Left ventricle myocardium inferior (tissue), 1 donor: ENCODE results near the gene GLS. TPM values are rescaled to one million over a fixed set of nuclear protein-coding genes. Genes with fewer than 3 reads are reported as not detected.

ENCODE experiments used
- DNase-seq: peaks from one replicate; pipeline ENCODE4 v3.0.0-alpha.2; 2020
- H3K27ac ChIP-seq: fragments of 200-600 bp; replicated peaks from 2 replicates; pipeline ENCODE4 v1.8.0; 2021
- H3K27me3 ChIP-seq: fragments of 200-600 bp; 2 replicates; pipeline ENCODE4 v1.8.0; 2021; ENCODE audit warnings: low read depth
- H3K36me3 ChIP-seq: fragments of 200-600 bp; 2 replicates; pipeline ENCODE4 v1.8.0; 2021
- H3K4me1 ChIP-seq: fragments of 200-600 bp; 2 replicates; pipeline ENCODE4 v1.8.0; 2021
- H3K4me3 ChIP-seq: fragments of 200-600 bp; 2 replicates; pipeline ENCODE4 v1.8.0; 2021; ENCODE audit warnings: mild to moderate bottlenecking, moderate library complexity
- H3K9me3 ChIP-seq: fragments of 200-600 bp; replicated peaks from 2 replicates; pipeline ENCODE4 v1.8.0; 2021
- CTCF ChIP-seq: fragments of 200-600 bp; IDR thresholded peaks from 2 replicates; pipeline ENCODE4 v1.8.0; 2021; ENCODE audit warnings: antibody characterized with exemption, mild to moderate bottlenecking, borderline replicate concordance
- intact Hi-C: fragments of 100-400 bp; cut with micrococcal nuclease; formaldehyde crosslinking; loops from one replicate; pipeline ENCODE4 v1.11.0; 2022
- total RNA-seq: library from RNA; stranded (reverse); fragmentation: NEBNext Ultra II Directional; extraction: Animal tissue kit (Norgen Biotek cat#: 25700); gene quantifications from one replicate; pipeline ENCODE4 v1.2.1, GENCODE V29; 2021
- donor health status: DM: no; HTN: yes; CAD: no; lungs with severe emphysema.

GLS gene
- total RNA-seq, 1 donor from 2014 or later: 48.4 TPM

DNA sequence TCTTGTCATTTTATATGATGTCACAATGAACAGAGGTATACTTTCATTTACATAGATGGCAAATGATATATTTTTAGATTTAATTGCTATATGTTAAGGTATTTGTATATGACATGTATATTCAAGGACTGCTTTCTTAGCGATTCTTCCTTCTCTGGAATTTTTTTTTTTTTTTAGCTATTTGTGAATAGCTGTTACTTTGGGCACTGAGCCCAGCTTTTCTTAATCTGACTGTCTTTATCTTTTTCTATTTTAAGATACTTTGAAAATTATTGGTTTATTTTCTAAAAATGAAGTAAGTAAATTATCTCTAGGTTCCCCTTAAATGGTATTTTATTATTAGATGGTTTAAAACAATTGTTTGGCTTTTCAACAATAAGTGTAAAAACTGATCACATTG is 4.0 kb upstream of the GLS start:
- no peak for TF ChIP-seq CTCF
- intact Hi-C loops: no loop called here
- H3K4me3 ChIP-seq: no peak overlapping the region
- H3K4me1 ChIP-seq: peaks cover 22% of the 10 kb centered on the region
- no peaks in the 10 kb centered on the region for H3K27me3 ChIP-seq
- no peaks in the 10 kb centered on the region for H3K9me3 ChIP-seq
- no peaks in the 10 kb centered on the region for H3K36me3 ChIP-seq
- H3K27ac ChIP-seq: no peak overlapping the region
- no peak for DNase-seq

GRCh38 chr2:190877436-190877835 is 3.2 kb upstream of the GLS start:
- Histone ChIP-seq H3K4me3 (no peak overlapping the region), H3K9me3 (no peaks in the 10 kb centered on the region), H3K27ac (no peak overlapping the region), H3K27me3 (no peaks in the 10 kb centered on the region), H3K36me3 (no peaks in the 10 kb centered on the region), H3K4me1 (peaks cover 30% of the 10 kb centered on the region)
- intact Hi-C loops: no loop called here
- no peak for DNase-seq
- no peak for TF ChIP-seq CTCF

GRCh38 chr2:190879474-190880377 is 895 bp upstream of the GLS start:
- H3K36me3 ChIP-seq: no peaks in the 10 kb centered on the region
- H3K4me3 ChIP-seq: peak overlapping the region; percentile 91
- no peak for TF ChIP-seq CTCF
- H3K27ac ChIP-seq: peak overlapping the region; percentile 99
- no peaks in the 10 kb centered on the region for H3K27me3 ChIP-seq
- peaks cover 53% of the 10 kb centered on the region for H3K4me1 ChIP-seq
- DNase-seq: no peak
- intact Hi-C loops: no loop called here
- H3K9me3 ChIP-seq: no peaks in the 10 kb centered on the region

GRCh38 chr2:190881084-190881597 is 520 bp downstream of the GLS start:
- no peaks in the 10 kb centered on the region for H3K27me3 ChIP-seq
- H3K4me3 ChIP-seq: peak overlapping the region; percentile 91
- no peaks in the 10 kb centered on the region for H3K9me3 ChIP-seq
- DNase-seq: no peak
- H3K36me3 ChIP-seq: no peaks in the 10 kb centered on the region
- H3K27ac ChIP-seq: peak overlapping the region; percentile 99
- peaks cover 67% of the 10 kb centered on the region for H3K4me1 ChIP-seq
- no peak for TF ChIP-seq CTCF
- intact Hi-C loops: no loop called here

DNA sequence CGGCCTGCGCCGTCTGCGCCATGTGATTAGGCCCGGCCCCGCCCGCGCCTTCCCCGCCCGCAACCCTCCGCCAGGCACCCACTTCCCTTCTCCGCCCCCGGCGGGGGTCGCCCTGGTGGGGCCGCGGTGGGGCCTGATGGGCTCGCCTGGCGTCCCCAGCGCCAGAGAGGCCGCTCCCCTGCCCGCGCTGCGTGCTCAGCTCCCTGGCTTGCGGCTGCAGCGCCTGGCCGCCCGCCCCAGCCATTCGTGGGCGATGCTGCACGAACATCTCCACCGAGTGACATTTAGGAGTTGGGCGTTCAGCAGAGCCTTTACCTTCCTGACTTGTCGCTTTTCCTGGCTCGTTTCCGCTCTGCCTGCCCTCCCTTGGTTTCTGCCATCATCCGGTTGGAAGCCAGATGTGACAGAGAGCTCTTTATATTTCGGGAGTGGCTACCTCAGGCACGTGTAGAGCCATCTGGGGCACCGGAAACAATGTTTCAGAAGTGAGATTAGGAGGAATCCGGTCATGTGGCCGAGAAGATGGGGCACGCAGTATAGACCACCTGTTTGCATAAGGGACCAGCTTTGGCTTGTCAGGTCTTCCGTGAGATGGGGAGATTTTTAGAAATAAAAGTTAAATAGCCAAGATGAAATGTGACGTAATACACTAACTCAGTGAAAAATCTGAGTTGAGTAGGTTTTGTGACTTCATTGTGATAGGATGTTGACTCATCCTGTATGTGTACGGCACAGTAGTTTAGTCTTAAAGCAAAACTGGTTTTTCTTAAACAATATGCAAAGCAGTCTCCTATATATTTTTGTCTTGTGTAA is 1.2 kb downstream of the GLS start:
- DNase-seq: peak; percentile 63
- Histone ChIP-seq H3K4me3 (peak overlapping the region; percentile 91), H3K9me3 (no peaks in the 10 kb centered on the region), H3K27me3 (no peaks in the 10 kb centered on the region), H3K27ac (peak overlapping the region; percentile 99), H3K4me1 (peaks cover 68% of the 10 kb centered on the region), H3K36me3 (no peaks in the 10 kb centered on the region)
- intact Hi-C loops: no loop called here
- TF ChIP-seq CTCF: no peak
